Lower lobe of right lung (tissue), 2 donors: ENCODE measurements around the gene C1orf21. TPM values are rescaled to one million over a fixed set of nuclear protein-coding genes. Genes with fewer than 3 reads are reported as not detected.
"Not testable (repeated sequence)": the region's sequence is repeated elsewhere in the genome, so short reads cannot be mapped to it uniquely, and the experiment has no call there.

Experiments used
- ATAC-seq, 2 donors: fragments of 200-7000 bp; cut with Tn5 transposase; one replicate each; pipeline ENCODE4 v1.9.1; 2020 to 2022; ENCODE audit warnings: mild to moderate bottlenecking in 2 of 2, moderate library complexity in 2 of 2
- DNase-seq: peaks from one replicate; pipeline ENCODE4 v3.0.0-alpha.2; 2020
- H3K27ac ChIP-seq: fragments of 200-600 bp; one replicate; pipeline ENCODE4 v1.8.0; 2022
- H3K27me3 ChIP-seq: fragments of 200-600 bp; one replicate; pipeline ENCODE4 v1.8.0; 2022; ENCODE audit warnings: low read depth
- H3K36me3 ChIP-seq: fragments of 200-600 bp; one replicate; pipeline ENCODE4 v1.8.0; 2022; ENCODE audit warnings: mild to moderate bottlenecking
- H3K4me1 ChIP-seq: fragments of 200-600 bp; one replicate; pipeline ENCODE4 v1.8.0; 2022
- H3K4me3 ChIP-seq: fragments of 200-600 bp; one replicate; pipeline ENCODE4 v1.8.0; 2022; ENCODE audit warnings: mild to moderate bottlenecking
- H3K9me3 ChIP-seq: fragments of 200-600 bp; one replicate; pipeline ENCODE4 v1.8.0; 2022
- CTCF ChIP-seq: fragments of 200-600 bp; IDR thresholded peaks from one replicate; pipeline ENCODE4 v1.8.0; 2022; ENCODE audit warnings: antibody characterized with exemption, mild to moderate bottlenecking
- intact Hi-C: fragments of 100-400 bp; cut with DNase I; formaldehyde crosslinking; loops from one replicate; pipeline ENCODE4 v1.11.0; 2022
- total RNA-seq: library from RNA; stranded (reverse); fragmentation: NEBNext Ultra II Directional; extraction: Animal tissue kit (Norgen Biotek cat#: 25700); gene quantifications from one replicate; pipeline ENCODE4 v1.2.1, GENCODE V29; 2021
- donor health status: DM: no; HTN: yes; CAD: no; lungs with severe emphysema.

C1orf21 gene
- total RNA-seq, 1 donor from 2014 or later: 70.8 TPM

DNA sequence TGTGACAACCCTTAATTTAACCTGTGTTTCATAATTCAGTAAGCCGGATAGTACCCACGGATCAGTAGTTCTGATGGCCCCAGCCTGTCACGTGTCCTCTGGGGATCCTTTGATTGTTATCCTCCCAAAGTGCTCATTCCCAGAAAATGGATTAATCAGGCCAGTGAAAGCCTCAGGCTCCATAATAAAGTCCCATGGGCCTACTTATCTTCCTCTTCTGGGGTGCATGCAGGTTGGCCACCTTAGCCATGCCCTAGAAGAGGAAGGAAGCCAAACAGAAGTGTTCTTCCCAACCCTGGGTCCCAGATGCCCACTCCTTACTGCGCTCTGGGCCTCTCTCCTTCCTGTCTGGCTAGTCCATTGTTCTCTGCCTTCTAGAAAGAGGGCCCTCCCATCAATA lies 221.8 kb downstream of the C1orf21 start:
- Histone ChIP-seq H3K4me1 (peaks cover 14% of the 10 kb centered on the region), H3K27ac (no peak overlapping the region), H3K27me3 (no peaks in the 10 kb centered on the region), H3K36me3 (no peaks in the 10 kb centered on the region), H3K9me3 (no peaks in the 10 kb centered on the region), H3K4me3 (no peak overlapping the region)
- no peak for DNase-seq
- no peak for TF ChIP-seq CTCF
- no peak for ATAC-seq
- intact Hi-C loops: no loop called here

- intact Hi-C loops: no loop called here
- H3K36me3 ChIP-seq: no peaks in the 10 kb centered on the region
- no peak overlapping the region for H3K4me3 ChIP-seq
- H3K27me3 ChIP-seq: no peaks in the 10 kb centered on the region
- H3K4me1 ChIP-seq: peaks cover 14% of the 10 kb centered on the region
- H3K27ac ChIP-seq: no peak overlapping the region
- no peaks in the 10 kb centered on the region for H3K9me3 ChIP-seq
- no peak for TF ChIP-seq CTCF
- DNase-seq: no peak
- no peak for ATAC-seq
Observed at GRCh38 chr1:184608990-184609389, 222.2 kb downstream of the C1orf21 start.

DNA sequence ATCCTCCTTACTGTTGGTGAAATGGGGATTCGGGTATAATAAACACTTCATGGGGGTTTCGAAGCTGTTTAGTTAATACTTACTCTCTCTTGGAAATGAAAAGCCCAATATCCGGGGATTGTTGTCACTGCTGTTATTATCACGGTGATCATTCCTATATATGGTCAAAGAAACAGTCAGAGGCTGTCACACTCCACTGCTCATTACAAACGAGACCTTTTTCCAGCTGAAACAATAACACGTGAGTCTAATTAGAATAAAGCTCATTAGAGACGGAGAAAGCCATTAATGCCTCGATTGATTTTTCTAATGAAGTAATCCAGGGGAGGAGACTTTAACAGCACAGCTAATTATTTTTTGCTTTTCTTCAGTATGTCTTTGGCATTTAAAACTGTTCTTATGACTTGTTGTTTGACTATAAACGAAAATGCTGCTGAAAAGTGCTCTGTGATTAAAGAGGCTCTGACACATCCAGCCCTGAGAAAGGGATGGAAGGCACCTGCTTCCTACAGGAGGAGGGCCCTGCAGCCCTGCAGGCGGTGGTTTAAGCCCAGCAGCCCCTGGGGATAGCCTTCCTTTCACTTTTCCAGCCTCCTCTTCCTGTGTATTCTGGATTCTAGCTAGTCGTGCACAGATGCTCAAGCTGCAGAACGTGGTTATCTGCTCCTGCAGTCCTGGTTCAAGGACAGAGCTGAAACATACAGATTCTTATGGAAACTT lies 224.2 kb downstream of the C1orf21 start:
- Histone ChIP-seq H3K36me3 (no peaks in the 10 kb centered on the region), H3K4me3 (peak overlapping the region; percentile 0), H3K27me3 (no peaks in the 10 kb centered on the region), H3K9me3 (no peaks in the 10 kb centered on the region), H3K27ac (no peak overlapping the region), H3K4me1 (peaks cover 19% of the 10 kb centered on the region)
- ATAC-seq: peak; percentile 18
- intact Hi-C loops: no loop called here
- TF ChIP-seq CTCF: no peak
- no peak for DNase-seq

GRCh38 chr1:184612229-184612628 lies 225.4 kb downstream of the C1orf21 start:
- H3K4me1 ChIP-seq: peaks cover 19% of the 10 kb centered on the region
- H3K36me3 ChIP-seq, H3K27ac ChIP-seq, H3K27me3 ChIP-seq, DNase-seq, H3K4me3 ChIP-seq, H3K9me3 ChIP-seq, intact Hi-C loops: not testable (repeated sequence)
- peak; percentile 77 to 86 for ATAC-seq

DNA sequence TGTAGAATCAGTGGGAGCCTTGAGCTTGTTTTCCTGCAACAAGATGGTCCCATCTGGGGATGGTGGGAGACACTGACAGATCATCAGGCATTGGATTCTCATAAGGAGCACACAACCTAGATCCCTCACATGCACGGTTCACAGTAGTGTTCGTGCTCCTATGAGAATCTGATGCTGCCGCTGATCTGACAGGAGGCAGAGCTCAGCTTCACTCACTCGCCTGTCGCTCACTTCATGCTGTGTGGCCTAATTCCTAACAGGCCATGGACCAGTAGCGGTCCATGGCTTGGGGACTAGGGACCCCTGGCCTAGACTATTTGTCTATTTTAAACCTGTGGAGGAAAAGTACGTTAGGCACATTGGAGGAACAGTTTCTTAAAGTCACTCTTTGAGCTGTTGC lies 227.8 kb downstream of the C1orf21 start:
- intact Hi-C loops: no loop called here
- H3K36me3 ChIP-seq: no peaks in the 10 kb centered on the region
- no peak for DNase-seq

More for the DNA sequence above, 227.8 kb downstream of the C1orf21 start:
- Histone ChIP-seq H3K27me3 (no peaks in the 10 kb centered on the region), H3K27ac (no peak overlapping the region), H3K4me3 (no peak overlapping the region), H3K9me3 (no peaks in the 10 kb centered on the region), H3K4me1 (peaks cover 19% of the 10 kb centered on the region)
- no peak for ATAC-seq
- no peak for TF ChIP-seq CTCF
